Panc1 (cell line): ENCODE data around the gene GAL3ST3. TPM values are rescaled to one million over a fixed set of nuclear protein-coding genes. Genes with fewer than 3 reads are reported as not detected.

Experiments used
- ATAC-seq: fragments of 200-7000 bp; cut with Tn5 transposase; 2 replicates; pipeline ENCODE4 v1.9.1; 2020; ENCODE audit warnings: mild to moderate bottlenecking, moderate library complexity
- BruUV-seq: library from RNA; stranded (reverse); fragments of 400-500 nt; replicated peaks from 2 replicates; lab custom pipeline; 2021; lab: Mats Ljungman, UMichigan
- CTCF ChIA-PET: fragments of 300-600 bp; sonication (Branson Sonifier 250); formaldehyde crosslinking; loops from one replicate; lab custom pipeline; 2022; ENCODE audit warnings: antibody characterized with exemption; lab: Charles Lee
- POLR2A ChIA-PET: fragments of 300-600 bp; sonication (Branson Sonifier 250); formaldehyde crosslinking; loops from one replicate; lab custom pipeline; 2022; ENCODE audit warnings: antibody characterized with exemption; lab: Charles Lee
- DNase-seq: peaks from one replicate; pipeline ENCODE4 v3.0.0-alpha.2; 2010; ENCODE audit warnings: low read depth, low spot score
- H3K27ac ChIP-seq: 2 replicates; pipeline ENCODE4 v1.5.1; 2011; ENCODE audit warnings: mild to moderate bottlenecking, low read length, inconsistent platforms
- H3K27me3 ChIP-seq: fragments of 200-500 bp; sonication (Bioruptor generic); 2 replicates; pipeline ENCODE4 v1.6.0; 2014; ENCODE audit warnings: low read length, inconsistent platforms; ENCODE audit not compliant: control insufficient read depth, insufficient read depth
- H3K36me3 ChIP-seq: fragments of 200-500 bp; sonication (Bioruptor generic); 2 replicates; pipeline ENCODE4 v1.5.1; 2014; ENCODE audit warnings: inconsistent platforms, mild to moderate bottlenecking, low read length, moderate library complexity; ENCODE audit not compliant: control insufficient read depth, insufficient read depth
- H3K4me1 ChIP-seq: 2 replicates; pipeline ENCODE4 v1.5.1; 2011; ENCODE audit warnings: inconsistent platforms, mild to moderate bottlenecking, low read length, moderate library complexity; ENCODE audit not compliant: control insufficient read depth, insufficient read depth
- H3K4me3 ChIP-seq, 2 experiments: 2 replicates each; pipeline ENCODE4 v1.5.1; 2011 to 2012; ENCODE audit warnings: low read depth in 2 of 2, low read length in 2 of 2, mild to moderate bottlenecking in 2 of 2, inconsistent platforms in 1 of 2, moderate library complexity in 1 of 2
- H3K9me3 ChIP-seq: fragments of 200-500 bp; sonication (Bioruptor generic); 2 replicates; pipeline ENCODE4 v1.5.1; 2014; ENCODE audit warnings: low read depth, mild to moderate bottlenecking, inconsistent platforms, low read length, moderate library complexity; ENCODE audit not compliant: control insufficient read depth, insufficient read depth
- POLR2AphosphoS5 ChIP-seq: IDR thresholded peaks from 2 replicates; pipeline ENCODE4 v1.6.1; 2012; ENCODE audit warnings: mild to moderate bottlenecking, low read depth, low read length, moderate library complexity
- SIN3A ChIP-seq: IDR thresholded peaks from 2 replicates; pipeline ENCODE4 v1.6.1; 2012; ENCODE audit warnings: low read depth, mild to moderate bottlenecking, low read length, moderate library complexity, borderline replicate concordance; ENCODE audit not compliant: insufficient read depth
- TCF7L2 ChIP-seq: IDR thresholded peaks from 2 replicates; pipeline ENCODE4 v1.6.1; 2011; ENCODE audit warnings: mild to moderate bottlenecking, low read depth, low read length, inconsistent platforms
- in situ Hi-C: cut with HindIII; loops from 2 replicates; pipeline ENCODE4 v1.10.0; 2016; ENCODE audit warnings: low sequenced_read_pairs, low pct_unique_long_range_greater_than_20kb
- intact Hi-C: fragments of 100-400 bp; cut with micrococcal nuclease; formaldehyde crosslinking; loops from one replicate; pipeline ENCODE4 v1.10.0; 2022; ENCODE audit not compliant: unreplicated experiment
- total RNA-seq: library from RNA; stranded (reverse); gene quantifications from one replicate; pipeline ENCODE4 v1.2.1, GENCODE V29; 2021; ENCODE audit not compliant: unreplicated experiment
- TF ChIP-seq, protein P1 (sequence below): fragments of 450-650 bp; IDR thresholded peaks from 2 replicates; pipeline ENCODE4 v1.5.1; 2017; ENCODE audit warnings: mild to moderate bottlenecking
- TF ChIP-seq, protein P2 (sequence below), 2 experiments: IDR thresholded peaks; 2 replicates each; pipeline ENCODE4 v1.6.1; 2011 to 2012; ENCODE audit warnings: low read depth in 2 of 2, control low read depth in 1 of 2, low read length in 1 of 2, mild to moderate bottlenecking in 1 of 2, moderate library complexity in 1 of 2; ENCODE audit not compliant: insufficient read depth in 1 of 2

Gene GAL3ST3
- total RNA-seq, 1 experiment from 2014 or later, result not detected

DNA sequence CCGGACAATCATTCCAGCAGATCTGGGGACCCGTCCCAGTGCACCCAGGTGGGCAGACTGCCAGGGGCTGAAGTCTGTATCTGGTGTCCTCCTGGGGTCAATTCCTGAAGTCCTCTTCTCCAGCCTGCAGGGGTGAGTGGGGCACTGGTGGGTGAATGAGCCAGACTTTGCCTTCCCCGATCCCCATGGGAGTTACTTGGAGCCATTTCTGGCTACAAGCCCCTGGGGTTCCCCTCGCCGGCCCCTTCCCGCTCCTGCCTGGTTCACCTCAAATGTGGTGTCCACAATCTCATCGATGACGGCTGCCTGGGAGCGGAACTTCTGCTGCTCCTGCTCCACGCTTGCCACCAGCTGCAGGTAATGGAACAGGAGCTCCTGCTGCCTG is 32.2 kb downstream of the GAL3ST3 start:
- ATAC-seq (no peak), DNase-seq (no peak)
- POLR2A ChIA-PET, result no interaction called here
- in situ Hi-C loops (no loop called here), intact Hi-C loops (no loop called here)
- Histone ChIP-seq H3K4me3 (no peak overlapping the region), H3K4me1 (peaks cover 27% of the 10 kb centered on the region), H3K36me3 (no peaks in the 10 kb centered on the region), H3K9me3 (no peaks in the 10 kb centered on the region), H3K27me3 (no peaks in the 10 kb centered on the region), H3K27ac (no peak overlapping the region)
- CTCF ChIA-PET, result no interaction called here
- no peak for TF ChIP-seq POLR2AphosphoS5
- TF ChIP-seq, protein P1, sequence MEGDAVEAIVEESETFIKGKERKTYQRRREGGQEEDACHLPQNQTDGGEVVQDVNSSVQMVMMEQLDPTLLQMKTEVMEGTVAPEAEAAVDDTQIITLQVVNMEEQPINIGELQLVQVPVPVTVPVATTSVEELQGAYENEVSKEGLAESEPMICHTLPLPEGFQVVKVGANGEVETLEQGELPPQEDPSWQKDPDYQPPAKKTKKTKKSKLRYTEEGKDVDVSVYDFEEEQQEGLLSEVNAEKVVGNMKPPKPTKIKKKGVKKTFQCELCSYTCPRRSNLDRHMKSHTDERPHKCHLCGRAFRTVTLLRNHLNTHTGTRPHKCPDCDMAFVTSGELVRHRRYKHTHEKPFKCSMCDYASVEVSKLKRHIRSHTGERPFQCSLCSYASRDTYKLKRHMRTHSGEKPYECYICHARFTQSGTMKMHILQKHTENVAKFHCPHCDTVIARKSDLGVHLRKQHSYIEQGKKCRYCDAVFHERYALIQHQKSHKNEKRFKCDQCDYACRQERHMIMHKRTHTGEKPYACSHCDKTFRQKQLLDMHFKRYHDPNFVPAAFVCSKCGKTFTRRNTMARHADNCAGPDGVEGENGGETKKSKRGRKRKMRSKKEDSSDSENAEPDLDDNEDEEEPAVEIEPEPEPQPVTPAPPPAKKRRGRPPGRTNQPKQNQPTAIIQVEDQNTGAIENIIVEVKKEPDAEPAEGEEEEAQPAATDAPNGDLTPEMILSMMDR, result no peak
- no peak for TF ChIP-seq SIN3A
- TF ChIP-seq TCF7L2, result no peak
- TF ChIP-seq, protein P2, sequence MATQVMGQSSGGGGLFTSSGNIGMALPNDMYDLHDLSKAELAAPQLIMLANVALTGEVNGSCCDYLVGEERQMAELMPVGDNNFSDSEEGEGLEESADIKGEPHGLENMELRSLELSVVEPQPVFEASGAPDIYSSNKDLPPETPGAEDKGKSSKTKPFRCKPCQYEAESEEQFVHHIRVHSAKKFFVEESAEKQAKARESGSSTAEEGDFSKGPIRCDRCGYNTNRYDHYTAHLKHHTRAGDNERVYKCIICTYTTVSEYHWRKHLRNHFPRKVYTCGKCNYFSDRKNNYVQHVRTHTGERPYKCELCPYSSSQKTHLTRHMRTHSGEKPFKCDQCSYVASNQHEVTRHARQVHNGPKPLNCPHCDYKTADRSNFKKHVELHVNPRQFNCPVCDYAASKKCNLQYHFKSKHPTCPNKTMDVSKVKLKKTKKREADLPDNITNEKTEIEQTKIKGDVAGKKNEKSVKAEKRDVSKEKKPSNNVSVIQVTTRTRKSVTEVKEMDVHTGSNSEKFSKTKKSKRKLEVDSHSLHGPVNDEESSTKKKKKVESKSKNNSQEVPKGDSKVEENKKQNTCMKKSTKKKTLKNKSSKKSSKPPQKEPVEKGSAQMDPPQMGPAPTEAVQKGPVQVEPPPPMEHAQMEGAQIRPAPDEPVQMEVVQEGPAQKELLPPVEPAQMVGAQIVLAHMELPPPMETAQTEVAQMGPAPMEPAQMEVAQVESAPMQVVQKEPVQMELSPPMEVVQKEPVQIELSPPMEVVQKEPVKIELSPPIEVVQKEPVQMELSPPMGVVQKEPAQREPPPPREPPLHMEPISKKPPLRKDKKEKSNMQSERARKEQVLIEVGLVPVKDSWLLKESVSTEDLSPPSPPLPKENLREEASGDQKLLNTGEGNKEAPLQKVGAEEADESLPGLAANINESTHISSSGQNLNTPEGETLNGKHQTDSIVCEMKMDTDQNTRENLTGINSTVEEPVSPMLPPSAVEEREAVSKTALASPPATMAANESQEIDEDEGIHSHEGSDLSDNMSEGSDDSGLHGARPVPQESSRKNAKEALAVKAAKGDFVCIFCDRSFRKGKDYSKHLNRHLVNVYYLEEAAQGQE (IDR thresholded peaks at IDR 0.05; ENCODE audit: insufficient read depth in 1 of 2, low read depth in 2 of 2, low read length in 1 of 2), result no peak
- BruUV-seq, result no TSS peak

DNA sequence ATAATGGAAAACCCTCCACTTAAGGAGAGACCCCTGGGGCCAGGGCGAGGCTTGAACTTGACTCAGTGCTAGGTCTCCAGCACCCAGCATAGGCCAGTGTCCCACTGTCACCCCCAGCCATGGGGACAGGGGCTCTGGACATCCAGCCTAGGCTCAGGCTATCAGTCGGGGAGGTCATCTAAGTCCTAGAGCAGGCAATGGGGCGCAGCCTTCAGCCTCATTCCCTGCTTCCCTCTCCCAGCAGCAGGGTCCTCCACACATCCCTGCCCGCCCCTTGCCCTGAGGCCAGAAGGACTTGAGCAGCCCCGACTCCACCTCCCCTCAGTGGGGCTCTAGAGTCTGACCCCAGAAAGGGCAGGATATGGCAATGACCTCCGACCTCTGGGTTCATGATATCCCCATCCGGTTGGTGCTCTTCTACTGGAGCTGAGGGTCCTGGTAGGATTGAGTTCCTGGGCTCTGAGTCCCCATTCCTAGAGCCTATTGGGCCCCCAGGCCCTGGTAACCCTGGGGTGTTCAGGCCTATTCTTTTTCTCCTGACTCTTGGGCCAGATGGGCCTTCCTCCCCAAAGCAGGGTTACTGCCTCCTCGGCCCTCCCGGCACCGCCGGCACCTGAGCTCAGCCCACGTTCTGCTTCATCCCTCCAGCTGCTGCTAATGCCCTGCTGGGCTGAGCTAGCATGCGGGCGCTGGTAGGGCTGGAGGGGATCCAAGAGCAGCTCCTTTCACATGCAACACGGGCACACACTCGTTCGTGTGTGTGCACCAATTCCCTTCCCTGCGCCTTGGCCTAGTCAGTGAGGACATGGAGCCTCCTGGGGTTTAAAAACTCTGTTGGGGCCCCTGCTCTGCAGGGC is 32.8 kb downstream of the GAL3ST3 start:
- Histone ChIP-seq H3K4me1 (peaks cover 22% of the 10 kb centered on the region), H3K4me3 (no peak overlapping the region), H3K27me3 (no peaks in the 10 kb centered on the region), H3K9me3 (no peaks in the 10 kb centered on the region), H3K36me3 (no peaks in the 10 kb centered on the region), H3K27ac (peak overlapping the region; percentile 25)
- no TSS peak for BruUV-seq
- no peak for ATAC-seq
- intact Hi-C loops (no loop called here), in situ Hi-C loops (no loop called here)
- POLR2A ChIA-PET, result interaction anchor here (0.5 kb wide), 1 partner anchor 136 kb away, joined by 5 read pairs; no protein-coding TSS in a partner anchor
- CTCF ChIA-PET, result no interaction called here
- TF ChIP-seq, protein P2 (IDR thresholded peaks at IDR 0.05; ENCODE audit: insufficient read depth in 1 of 2, low read depth in 2 of 2, low read length in 1 of 2), result no peak
- no peak for TF ChIP-seq TCF7L2
- TF ChIP-seq SIN3A, result no peak
- TF ChIP-seq, protein P1, result no peak
- TF ChIP-seq POLR2AphosphoS5, result no peak
- no peak for DNase-seq
